Stimulated activated naive CD4-positive, alpha-beta T cell treated with Interleukin-2 at 50 U/mL for 16 hours (primary cell): ENCODE data around the gene ERRFI1.
A peak's percentile ranks its signal among the peaks of the same experiment; 100 is the strongest.
"Not testable (repeated sequence)": the region's sequence is repeated elsewhere in the genome, so short reads cannot be mapped to it uniquely, and the experiment has no call there.

Experiments used
- DNase-seq: peaks from one replicate; lab custom pipeline; 2025; lab: John Stamatoyannopoulos, UW

Gene ERRFI1, protein sequence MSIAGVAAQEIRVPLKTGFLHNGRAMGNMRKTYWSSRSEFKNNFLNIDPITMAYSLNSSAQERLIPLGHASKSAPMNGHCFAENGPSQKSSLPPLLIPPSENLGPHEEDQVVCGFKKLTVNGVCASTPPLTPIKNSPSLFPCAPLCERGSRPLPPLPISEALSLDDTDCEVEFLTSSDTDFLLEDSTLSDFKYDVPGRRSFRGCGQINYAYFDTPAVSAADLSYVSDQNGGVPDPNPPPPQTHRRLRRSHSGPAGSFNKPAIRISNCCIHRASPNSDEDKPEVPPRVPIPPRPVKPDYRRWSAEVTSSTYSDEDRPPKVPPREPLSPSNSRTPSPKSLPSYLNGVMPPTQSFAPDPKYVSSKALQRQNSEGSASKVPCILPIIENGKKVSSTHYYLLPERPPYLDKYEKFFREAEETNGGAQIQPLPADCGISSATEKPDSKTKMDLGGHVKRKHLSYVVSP

GRCh38 chr1:8026153-8026975 is at the start of gene ERRFI1:
TSS of gene ERRFI1 (minus strand) at chr1:8026309. CDS start at chr1:8015619, 10,690 bp downstream.
- DNase-seq = peak; percentile 84

DNA sequence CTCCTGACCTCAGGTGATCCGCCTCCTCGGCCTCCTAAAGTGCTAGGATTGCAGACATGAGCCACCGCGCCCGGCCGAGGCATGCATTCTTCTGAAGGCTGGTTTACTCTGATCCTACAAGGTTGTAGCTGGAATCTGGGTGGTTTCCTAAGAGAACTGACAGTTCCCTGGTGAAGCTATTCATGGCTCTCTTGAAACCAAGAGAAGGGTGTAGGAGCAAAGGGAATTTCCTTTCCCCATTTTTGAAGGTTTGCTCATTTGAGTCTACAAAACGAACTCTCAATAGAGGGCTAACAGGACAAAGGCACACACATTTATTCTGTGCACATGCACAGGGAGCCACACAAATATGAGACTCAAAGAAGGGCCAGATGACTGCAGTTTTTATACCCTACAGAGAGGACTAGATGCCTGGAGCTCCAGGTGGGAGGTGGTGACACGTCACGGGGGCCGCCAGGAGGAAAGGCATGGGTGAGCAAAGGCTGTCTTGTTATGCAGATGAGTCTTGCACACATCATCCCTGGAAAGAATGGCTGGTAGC is 49.5 kb upstream of the ERRFI1 start:
- no peak for DNase-seq

DNA sequence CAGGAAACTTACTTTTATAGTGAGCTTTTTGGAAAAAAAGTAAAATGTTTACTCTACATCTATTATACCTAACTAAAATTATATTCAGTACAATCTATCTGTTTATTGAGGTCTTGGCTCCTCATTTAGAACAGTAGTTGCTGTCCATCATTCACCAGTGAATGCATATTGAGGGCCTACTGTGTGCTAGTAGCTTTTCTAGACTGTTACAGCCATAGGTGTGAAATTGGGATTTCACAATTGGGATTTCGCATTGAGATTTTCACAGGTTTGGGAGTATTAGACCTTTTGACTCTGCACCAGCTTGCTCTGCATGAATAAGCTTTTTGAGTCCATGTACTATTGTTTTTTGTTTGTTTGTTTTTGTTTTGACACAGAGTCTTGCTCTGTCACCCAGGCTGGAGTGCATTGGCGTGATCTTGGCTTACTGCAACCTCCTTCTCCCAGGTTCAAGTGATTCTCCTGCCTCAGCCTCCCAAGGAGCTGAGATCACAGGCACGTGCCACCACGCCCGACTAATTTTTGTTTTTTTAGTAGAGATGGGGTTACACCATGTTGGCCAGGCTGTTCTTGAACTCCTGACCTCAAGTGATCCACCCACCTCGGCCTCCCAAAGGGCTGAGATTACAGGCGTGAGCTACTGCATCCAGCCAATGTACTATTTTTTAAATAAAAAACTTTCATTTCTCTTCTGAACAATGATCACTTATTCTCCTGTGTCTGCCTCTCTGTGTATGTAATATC is 47.2 kb upstream of the ERRFI1 start:
- no peak for DNase-seq

DNA sequence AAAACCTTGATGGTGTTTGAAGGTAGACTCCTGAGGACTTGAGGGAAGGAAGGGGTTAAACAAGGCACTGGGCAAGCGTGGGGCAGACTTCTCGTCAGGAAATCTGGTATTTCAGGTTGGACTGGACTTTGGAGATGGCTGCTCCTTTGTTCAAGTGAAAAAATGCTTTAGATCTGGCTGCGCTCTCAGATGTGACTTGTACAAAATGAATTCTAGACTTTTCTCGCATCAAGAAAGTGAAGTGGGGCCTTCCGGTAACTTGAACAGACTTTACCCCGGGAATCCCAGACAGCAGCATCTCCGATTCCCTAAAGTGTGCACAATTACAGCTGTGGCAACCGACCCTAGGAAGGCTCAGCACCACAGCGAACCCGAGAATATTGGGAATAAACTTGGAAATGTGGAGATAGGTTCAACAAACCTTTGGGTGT is 44.3 kb upstream of the ERRFI1 start:
- no peak for DNase-seq

DNA sequence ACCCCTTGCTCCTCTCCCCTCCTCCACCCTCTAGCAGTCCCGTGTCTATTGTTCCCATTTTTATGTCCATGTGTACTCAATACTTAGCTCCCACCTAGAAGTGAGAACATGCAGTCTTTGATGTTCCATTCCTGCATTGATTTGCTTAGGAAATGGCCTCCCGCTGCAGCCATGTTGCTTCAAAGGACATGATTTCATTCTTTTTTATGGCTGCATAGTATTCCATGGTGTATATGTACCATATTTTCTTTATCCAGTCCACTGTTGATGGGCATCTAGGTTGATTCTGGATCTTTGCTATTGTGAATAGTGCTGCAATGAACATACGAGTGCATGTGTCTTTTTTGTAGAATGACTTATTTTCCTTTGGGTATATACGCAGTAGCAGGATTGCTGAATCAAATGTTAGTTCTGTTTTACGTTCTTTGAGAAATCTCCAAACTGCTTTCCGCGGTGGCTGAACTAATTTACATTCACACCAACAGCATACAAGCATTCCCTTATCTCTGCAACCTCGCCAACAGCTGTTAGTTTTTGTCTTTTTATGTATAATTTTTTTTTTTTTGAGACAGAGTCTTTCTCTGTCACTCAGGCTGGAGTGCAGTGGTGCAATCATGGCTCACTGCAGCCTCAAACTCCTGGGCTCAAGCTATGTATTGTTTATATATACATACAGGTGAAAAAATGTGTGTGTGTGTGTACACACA is 43.7 kb upstream of the ERRFI1 start:
- DNase-seq = not testable (repeated sequence)

- no peak for DNase-seq
Observed at GRCh38 chr1:8065369-8065768, 39.3 kb upstream of the ERRFI1 start.

- DNase-seq = no peak
Observed at GRCh38 chr1:8063298-8064036, 37.4 kb upstream of the ERRFI1 start.

DNA sequence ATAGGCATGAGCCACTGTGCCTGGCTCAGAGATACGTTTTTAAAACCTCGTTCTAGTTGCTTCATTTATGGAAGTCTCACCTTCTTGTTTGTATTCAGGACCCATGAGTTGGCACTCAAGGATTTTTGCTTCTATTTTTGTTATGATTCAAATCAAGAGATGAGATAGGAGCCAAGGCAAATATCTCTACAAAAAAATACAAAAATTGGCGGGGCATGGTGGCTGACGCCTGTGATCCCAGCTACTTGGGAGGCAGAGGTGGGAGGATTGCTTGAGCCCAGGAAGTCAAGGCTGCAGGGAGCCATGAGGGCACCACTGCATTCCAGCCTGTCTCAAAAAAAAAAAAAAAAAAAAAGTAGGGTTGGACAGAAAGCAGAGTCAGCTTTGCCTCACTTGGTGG is 36.8 kb upstream of the ERRFI1 start:
- DNase-seq = no peak

- no peak for DNase-seq
Observed at GRCh38 chr1:8061673-8062386, 35.7 kb upstream of the ERRFI1 start.

DNA sequence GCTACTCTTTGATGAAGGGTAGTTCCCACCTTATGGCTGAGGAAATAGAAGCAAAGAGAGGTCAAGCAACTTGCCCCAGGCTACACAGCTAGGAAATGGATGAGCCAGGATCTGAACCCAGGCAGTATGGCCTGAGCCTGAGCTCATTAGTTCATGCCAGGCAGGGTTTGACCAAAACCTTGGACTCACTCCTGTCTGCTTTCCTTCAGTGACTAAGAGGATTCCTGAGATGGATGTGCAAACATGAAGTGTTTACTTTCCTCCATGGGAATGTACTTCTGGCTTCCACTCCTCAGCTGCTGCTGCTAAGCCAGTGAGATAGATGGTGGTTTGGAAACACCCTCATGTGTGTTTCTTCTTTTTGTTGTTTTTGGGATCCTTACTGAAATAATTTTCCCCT is 35.1 kb upstream of the ERRFI1 start:
- no peak for DNase-seq

- no peak for DNase-seq
Observed at GRCh38 chr1:8059161-8059622, 33.1 kb upstream of the ERRFI1 start.

GRCh38 chr1:8057779-8058178 is 31.7 kb upstream of the ERRFI1 start:
- not testable (repeated sequence) for DNase-seq

DNA sequence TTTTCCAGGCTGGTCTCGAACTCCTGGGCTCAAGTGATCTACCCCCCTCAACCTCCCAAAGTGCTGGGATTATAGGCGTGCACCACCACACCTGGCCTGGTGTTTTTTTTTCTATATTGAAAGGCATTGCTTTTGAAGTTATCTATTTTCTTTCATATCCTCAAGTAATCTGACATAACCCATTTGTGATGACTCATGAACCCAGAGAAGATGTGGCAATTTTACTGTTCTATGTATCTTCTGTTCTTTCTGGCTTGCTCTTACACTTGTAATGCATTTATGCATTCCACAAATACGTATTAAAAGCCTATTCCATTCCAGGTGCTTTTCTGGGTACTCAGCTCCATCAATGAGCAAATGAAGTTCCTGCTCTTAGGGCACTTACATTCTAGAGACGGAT is 29.9 kb upstream of the ERRFI1 start:
- no peak for DNase-seq

DNA sequence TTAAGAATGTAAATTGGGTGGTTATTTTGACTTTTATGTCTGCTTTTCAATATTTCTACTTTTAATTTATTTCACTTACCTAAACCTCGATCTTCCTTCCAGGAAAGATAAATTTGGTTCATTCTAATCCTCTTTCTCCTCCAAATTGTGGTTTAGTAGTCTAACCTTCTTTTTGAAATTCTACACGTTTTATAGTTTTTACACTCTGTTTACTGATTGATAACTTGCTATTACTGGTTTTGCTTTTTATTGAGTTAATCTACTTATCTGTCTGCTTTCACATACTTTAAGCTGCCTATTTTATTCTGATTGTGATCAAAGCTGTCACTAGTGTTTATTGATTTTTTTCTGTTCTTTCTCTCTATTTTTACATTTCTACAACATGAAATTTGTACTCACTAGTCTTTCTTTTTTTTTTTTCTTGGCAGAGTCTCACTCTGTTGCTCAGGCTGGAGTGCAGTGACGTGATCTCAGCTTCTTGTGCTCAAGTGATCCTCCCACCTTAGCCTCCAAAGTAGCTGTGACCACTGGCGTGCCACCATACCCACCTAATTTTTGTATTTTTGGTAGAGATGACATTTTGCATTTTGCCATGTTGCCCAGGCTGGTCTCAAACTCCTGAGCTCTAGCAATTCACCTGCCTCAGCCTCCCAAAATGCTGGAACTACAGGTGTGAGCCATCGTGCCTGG is 27.9 kb upstream of the ERRFI1 start:
- no peak for DNase-seq

DNA sequence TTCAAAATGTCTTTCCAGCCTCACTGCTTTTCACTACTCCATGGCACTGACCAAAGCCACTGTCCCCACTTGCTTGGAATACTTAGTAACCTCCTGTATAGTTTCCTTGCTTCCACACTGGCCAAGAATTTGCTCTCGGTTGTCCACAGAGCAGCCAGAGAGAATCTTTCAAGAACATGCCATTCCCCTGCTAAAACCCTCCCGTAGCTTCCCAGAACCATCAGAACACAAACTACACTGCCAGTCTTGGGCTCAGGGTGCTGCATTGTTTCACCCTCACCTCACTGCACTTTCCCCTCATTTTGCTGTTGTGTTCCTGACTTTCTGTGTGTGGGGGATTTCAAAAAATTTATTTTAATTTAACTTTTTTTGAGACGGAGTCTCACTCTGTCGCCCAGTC is 25.5 kb upstream of the ERRFI1 start:
- no peak for DNase-seq

DNA sequence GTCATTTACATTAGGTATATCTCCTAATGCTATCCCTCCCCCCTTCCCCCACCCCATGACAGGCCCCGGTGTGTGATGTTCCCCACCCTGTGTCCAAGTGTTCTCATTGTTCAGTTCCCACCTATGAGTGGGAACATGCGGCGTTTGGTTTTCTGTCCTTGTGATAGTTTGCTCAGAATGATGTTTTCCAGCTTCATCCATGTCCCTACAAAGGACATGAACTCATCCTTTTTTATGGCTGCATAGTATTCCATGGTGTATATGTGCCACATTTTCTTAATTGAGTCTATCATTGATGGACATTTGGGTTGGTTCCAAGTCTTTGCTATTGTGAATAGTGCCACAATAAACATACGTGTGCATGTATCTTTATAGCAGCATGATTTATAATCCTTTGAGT is 23.1 kb upstream of the ERRFI1 start:
- not testable (repeated sequence) for DNase-seq

- DNase-seq = no peak
Observed at GRCh38 chr1:8047686-8048445, 21.8 kb upstream of the ERRFI1 start.

DNA sequence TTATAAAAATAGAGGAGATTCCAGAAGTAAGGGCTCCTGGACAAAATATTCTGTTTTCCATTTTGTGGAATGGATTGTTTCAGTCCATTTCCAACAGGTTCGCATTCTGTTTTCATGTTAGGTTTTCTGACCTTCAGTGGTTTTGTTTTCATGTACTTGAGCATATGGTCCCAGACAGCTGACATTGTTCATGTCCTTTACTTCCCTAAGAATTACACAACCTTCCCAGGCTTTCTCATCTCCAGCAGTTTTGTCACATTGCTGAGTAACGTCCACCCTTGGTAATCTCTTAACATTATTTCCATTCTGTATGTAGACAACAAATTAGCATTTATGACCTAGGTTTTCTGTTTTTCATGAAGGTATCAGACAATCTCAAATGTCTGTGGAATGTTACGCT is 21.0 kb upstream of the ERRFI1 start:
- no peak for DNase-seq

DNA sequence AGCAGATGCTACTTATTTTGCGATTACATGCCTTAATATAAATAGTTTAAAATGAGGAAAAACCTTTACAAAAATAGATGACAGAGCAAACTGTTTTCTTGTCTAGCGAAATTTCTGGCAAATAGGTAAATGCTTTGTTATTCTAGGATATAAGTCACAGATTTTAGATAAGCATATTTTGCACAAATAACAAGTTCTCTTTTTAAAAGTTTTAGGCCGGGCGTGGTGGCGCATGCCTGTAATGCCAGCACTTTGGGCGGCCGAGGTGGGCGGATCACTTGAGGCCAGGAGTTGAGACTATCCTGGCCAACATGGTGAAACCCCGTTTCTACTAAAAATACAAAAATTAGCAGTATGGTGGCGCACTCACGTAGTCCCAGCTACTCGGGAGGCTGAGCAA is 20.3 kb upstream of the ERRFI1 start:
- no peak for DNase-seq
